Left renal pelvis (tissue), 4 donors: ENCODE data around the gene LRRC9. TPM values are rescaled to one million over a fixed set of nuclear protein-coding genes. Genes with fewer than 3 reads are reported as not detected.
"Not testable (repeated sequence)": the region's sequence is repeated elsewhere in the genome, so short reads cannot be mapped to it uniquely, and the experiment has no call there.

ENCODE experiments used
- DNase-seq, 4 donors: peaks; one replicate each; pipeline ENCODE4 v3.0.0-alpha.2; 2013; ENCODE audit warnings: low read depth in 4 of 4, low spot score in 3 of 4
- polyA plus RNA-seq, 4 donors: library from polyadenylated mRNA; unstranded; fragments of 120-200 nt; gene quantifications; one replicate each; pipeline ENCODE4 v1.2.1, GENCODE V29; 2013; ENCODE audit not compliant: insufficient read length in 4 of 4

Gene LRRC9
- 1 to 10 TPM in 3 of 4 donors, under 1 TPM in 1; 0.14 to 3.3 (median 2.3) TPM for polyA plus RNA-seq

GRCh38 chr14:59919570-59920377 is at the start of gene LRRC9:
TSS of gene LRRC9 (plus strand) at chr14:59920144.
- DNase-seq: peak; percentile 54 to 67 (median 66)

- peak; percentile 27 to 41 (median 34) for DNase-seq
Measured at GRCh38 chr14:59870277-59871165, 49.4 kb upstream of the LRRC9 start, which contains the start of gene RTN1. TSS of gene RTN1 (minus strand) at chr14:59870776. CDS start at chr14:59870630, 146 bp downstream.

GRCh38 chr14:59871166-59871495 is 48.8 kb upstream of the LRRC9 start:
- no peak for DNase-seq

DNA sequence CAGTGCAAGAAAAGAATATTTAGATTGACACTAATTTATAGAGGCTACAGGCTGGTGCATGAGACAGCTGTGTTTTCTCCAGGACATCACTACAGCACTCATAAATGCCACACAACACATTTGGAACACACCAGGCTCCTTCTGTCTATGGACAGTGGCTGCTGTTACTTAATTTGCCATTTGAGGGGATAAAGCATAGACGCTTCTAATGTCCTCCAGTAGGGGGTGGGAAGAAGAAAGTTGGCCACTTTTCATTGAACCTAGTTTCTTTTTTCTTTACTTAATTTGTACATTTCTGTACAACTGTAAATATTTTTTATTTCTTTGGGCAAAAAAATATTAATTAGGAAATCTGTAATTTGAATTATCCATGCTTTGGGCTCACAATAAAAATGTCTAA is 37.0 kb upstream of the LRRC9 start:
- no peak for DNase-seq

GRCh38 chr14:59890676-59891075 is 29.3 kb upstream of the LRRC9 start:
- no peak for DNase-seq

- DNase-seq: no peak
Measured at GRCh38 chr14:59895721-59896120, 24.2 kb upstream of the LRRC9 start.

DNA sequence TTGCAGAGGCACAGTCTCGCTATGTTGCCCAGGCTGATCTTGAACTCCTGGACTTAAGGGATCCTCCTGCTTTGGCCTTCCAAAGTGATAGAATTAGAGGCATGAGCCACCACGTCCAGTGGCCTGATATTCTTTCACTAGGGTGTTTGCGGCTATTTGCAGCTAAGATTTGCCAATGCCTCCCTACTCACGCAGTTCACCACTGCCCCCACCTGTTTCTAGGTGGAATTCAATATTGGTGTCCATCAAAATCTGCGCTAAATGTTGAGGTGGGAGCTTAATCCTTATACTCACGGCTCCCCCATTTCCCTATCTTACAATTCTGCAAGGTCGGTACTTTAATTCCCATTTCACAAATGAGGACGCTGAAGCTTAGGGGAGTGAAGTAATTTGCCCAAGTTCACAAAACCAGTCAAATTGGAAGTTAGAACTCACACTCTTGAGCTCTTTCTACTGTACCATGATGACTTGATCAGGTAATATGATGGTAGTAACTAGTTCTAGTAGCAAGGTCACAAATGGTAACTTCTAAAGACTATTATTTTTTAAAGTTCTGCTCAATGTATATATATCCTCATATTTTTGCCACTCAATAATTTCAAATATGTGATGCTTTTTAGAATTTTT is 22.1 kb upstream of the LRRC9 start:
- DNase-seq: peak in 3 of 4 donors; percentile 1 to 3 (median 2)

- no peak for DNase-seq
Measured at GRCh38 chr14:59900556-59900955, 19.4 kb upstream of the LRRC9 start.

DNA sequence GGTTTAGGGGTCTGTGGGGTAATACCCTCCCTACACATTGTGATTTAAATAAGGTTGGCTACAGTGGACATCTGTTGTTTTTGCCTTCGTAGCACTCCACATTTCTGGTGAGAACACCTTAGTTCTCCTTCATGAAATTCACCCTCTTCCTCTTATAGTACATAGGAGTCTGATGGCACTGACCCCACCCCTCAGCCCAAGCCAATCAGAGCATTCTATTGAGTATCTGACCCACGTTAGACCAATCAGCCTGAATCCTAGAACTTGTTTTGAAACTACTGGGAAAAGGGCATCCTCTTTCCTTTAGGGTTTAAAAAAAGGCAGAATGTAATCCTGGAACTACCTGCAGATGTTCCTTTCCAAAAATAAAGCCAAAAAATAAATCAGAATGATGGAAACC is 15.8 kb upstream of the LRRC9 start:
- DNase-seq: no peak

- DNase-seq: no peak
Measured at GRCh38 chr14:59905188-59905587, 14.8 kb upstream of the LRRC9 start.

- DNase-seq: no peak
Measured at GRCh38 chr14:59912443-59912842, 7.5 kb upstream of the LRRC9 start.

DNA sequence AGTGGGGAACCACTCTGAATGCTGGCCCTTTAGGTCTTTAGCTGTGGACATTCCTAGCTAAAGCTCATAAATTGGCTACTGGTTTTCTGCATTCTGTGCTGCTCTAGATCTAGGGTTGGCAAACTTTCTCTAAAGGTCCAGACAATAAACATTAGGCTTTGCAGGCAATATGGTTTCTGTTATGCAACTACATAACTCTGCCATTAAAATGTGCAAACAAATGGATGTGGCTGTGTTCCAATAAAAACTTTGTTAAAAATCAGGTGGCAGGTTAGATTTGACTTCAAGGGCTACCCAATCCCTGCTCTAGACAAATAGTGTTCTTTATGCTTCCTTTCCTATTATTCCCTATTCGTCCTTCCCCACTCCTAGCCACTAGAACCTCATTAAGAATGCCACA is 6.8 kb upstream of the LRRC9 start:
- DNase-seq: no peak

- DNase-seq: peak; percentile 6 to 23 (median 18)
Measured at GRCh38 chr14:59918824-59919569, 947 bp upstream of the LRRC9 start.

DNA sequence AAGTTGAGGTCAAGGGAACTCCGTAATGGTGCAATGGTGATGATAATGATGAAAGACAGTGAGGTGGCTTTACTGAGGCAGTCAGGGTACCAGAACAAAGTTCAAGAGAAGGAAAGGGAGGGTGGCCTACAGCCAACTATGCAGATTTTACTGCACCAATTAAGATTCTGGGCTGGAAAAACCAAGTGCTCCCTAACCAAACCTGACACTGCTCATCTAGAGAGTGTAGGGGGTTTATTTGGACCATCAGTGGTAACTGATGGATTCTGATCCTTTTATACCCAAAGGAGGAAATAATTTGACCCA is 387 bp downstream of the LRRC9 start:
- DNase-seq: no peak

DNA sequence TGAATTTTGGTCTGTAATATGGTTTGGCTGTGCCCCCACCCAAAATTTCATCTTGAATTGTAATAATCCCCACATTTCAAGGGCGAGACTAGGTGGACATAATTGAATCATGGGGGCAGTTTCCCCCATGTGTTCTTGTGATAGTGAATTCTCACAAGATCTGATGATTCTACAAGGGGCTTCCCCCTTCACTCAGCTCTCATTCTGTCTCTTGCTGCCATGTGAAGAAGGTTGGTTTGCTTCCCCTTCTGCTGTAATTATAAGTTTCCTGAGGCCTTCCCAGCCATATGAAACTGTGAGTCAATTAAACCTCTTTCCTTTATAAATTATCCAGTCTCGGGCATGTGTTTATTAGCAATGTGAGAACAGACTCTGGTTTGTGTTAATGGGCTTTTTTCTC is 5.9 kb downstream of the LRRC9 start:
- DNase-seq: no peak

DNA sequence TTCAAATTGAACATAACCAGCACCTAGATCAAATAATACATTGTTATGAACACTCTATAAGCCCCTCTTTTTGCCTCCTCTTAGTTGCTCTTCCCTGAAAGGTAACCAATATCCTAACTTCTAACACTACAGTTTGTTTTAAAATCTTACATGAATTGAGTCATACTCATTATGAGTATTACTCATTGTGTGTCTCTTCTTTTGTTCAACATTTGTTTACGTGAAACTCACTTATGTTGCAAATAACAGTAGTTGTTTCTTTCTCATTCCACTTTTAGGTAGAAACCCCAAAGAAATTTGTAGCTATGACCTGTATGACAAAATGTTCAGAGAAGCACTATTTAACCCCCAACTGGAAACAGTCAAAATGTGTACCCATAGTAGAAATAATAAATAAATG is 6.6 kb downstream of the LRRC9 start:
- no peak for DNase-seq

GRCh38 chr14:59931237-59931636 is 11.3 kb downstream of the LRRC9 start:
- DNase-seq: no peak

DNA sequence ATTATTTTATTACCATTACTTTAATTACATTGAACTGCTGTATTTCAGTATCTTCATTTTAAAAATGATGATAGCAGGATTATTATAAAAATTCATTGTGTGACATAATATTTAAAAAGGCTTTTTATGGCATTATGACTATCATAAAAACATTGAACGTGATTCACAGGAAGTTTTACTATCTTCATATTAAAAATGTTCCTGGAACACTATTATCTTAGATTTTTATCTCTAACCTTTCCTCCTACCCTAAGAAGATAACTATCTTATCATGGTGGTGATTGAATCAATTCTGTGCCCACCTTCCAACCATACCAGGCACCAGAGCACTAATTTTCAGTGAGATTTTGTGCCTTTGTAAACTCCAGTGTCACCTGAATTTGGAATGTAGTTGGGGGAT is 16.2 kb downstream of the LRRC9 start:
- DNase-seq: no peak

- DNase-seq: no peak
Measured at GRCh38 chr14:59939828-59940227, 19.9 kb downstream of the LRRC9 start.

DNA sequence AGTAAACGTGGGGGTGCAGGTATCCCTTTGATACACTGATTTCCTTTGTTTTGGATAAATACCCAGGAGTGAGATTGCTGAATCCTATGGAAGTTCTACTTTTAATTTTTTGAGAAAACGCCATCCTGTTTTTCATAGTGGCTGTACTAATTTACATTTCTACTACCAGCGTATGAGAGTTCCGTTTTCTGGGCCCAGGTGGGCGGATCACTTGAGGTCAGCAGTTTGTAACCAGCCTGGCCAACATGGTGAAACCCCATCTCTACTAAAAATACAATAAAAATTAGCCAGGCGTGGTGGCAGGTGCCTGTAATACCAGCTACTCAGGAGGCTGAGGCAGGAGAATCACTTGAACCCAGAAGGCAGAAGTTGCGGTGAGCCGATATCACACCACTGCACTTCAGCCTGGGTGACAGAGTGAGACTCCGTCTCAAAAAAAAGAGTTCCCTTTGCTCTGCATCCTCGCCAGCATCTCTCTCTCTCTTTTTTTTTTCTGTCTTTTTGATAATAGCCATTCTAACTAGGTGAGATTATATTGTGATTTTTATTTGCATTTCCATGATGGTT is 22.4 kb downstream of the LRRC9 start:
- not testable (repeated sequence) for DNase-seq
